GM19240 (cell line): Measurements from ENCODE around the gene ACTG2.

Experiments
- DNase-seq: peaks from one replicate; pipeline ENCODE4 v3.0.0; 2011; ENCODE audit warnings: low spot score; ENCODE audit not compliant: insufficient read length

Gene ACTG2

GRCh38 chr2:73963385-73964120 lies 70.7 kb downstream of the ACTG2 start:
- no peak for DNase-seq

GRCh38 chr2:73964223-73964622 lies 71.4 kb downstream of the ACTG2 start:
- DNase-seq = no peak

- no peak for DNase-seq
Observed at GRCh38 chr2:73965053-73965452, 72.2 kb downstream of the ACTG2 start.

- no peak for DNase-seq
Observed at GRCh38 chr2:73968357-73968937, 75.6 kb downstream of the ACTG2 start.

GRCh38 chr2:73969356-73969755 lies 76.5 kb downstream of the ACTG2 start:
- no peak for DNase-seq
